Measurements from ENCODE around the gene DCLK1.
A peak's percentile ranks its signal among the peaks of the same experiment; 100 is the strongest.

Gene DCLK1

GRCh38 chr13:35832551-35832950 lies 298.6 kb downstream of the DCLK1 start:
- TF ChIP-seq SP1 (IDR thresholded peaks at IDR 0.05) (no peak), ARNT (IDR thresholded peaks at IDR 0.05) (no peak), FOXK2 (IDR thresholded peaks at IDR 0.05) (no peak), BHLHE40 (IDR thresholded peaks at IDR 0.05; ENCODE audit: borderline replicate concordance) (no peak), LEF1 (IDR thresholded peaks at IDR 0.05; ENCODE audit: borderline replicate concordance) (no peak), FOXM1 (IDR thresholded peaks at IDR 0.05; ENCODE audit: borderline replicate concordance) (no peak)
- ChIA-PET POLR2A (no interaction called here), CTCF (interaction anchor here (0.6 kb wide), 1 partner anchor 11 kb away, joined by 3 read pairs; no protein-coding TSS in a partner anchor)

GRCh38 chr13:35830850-35831450 lies 300.2 kb downstream of the DCLK1 start:
- ChIA-PET CTCF (interaction anchor here (0.5 to 0.9 kb wide), 3 partner anchors 10 to 999 kb away, joined by 3 read pairs; no protein-coding TSS in a partner anchor), POLR2A (no interaction called here)
- no peak for DNase-seq (ENCODE audit: extremely low spot score)
- TF ChIP-seq HDGF (IDR thresholded peaks at IDR 0.05; ENCODE audit: borderline replicate concordance), result no peak
- no peak for TF ChIP-seq ELF4 (IDR thresholded peaks at IDR 0.05)
- TF ChIP-seq BHLHE40 (IDR thresholded peaks at IDR 0.05; ENCODE audit: borderline replicate concordance), result no peak
- no peak for TF ChIP-seq FOXM1 (IDR thresholded peaks at IDR 0.05; ENCODE audit: borderline replicate concordance)
- no peak for TF ChIP-seq SP1 (IDR thresholded peaks at IDR 0.05)
- no peak for TF ChIP-seq LEF1 (IDR thresholded peaks at IDR 0.05; ENCODE audit: borderline replicate concordance)
- no peak for TF ChIP-seq FOXK2 (IDR thresholded peaks at IDR 0.05)
- TF ChIP-seq TARDBP (IDR thresholded peaks at IDR 0.05), result no peak
- no peak for TF ChIP-seq SUZ12 (IDR thresholded peaks at IDR 0.05)
- no peak for TF ChIP-seq L3MBTL2 (conservative IDR thresholded peaks at IDR 0.05)
- no peak for TF ChIP-seq CTBP1 (IDR thresholded peaks at IDR 0.05; ENCODE audit: borderline replicate concordance)
- no peak for TF ChIP-seq ZNF384 (IDR thresholded peaks at IDR 0.05)
- TF ChIP-seq NFRKB (IDR thresholded peaks at IDR 0.05), result no peak
- TF ChIP-seq PKNOX1 (IDR thresholded peaks at IDR 0.05), result no peak
- TF ChIP-seq ARNT (IDR thresholded peaks at IDR 0.05), result no peak
- no peak for TF ChIP-seq FOXA1 (IDR thresholded peaks at IDR 0.05)

More at GRCh38 chr13:35832551-35832950, 298.6 kb downstream of the DCLK1 start:
- DNase-seq (ENCODE audit: extremely low spot score), result no peak

GRCh38 chr13:35826626-35827254 lies 304.4 kb downstream of the DCLK1 start:
- POLR2A ChIA-PET, result no interaction called here
- no peak for TF ChIP-seq TARDBP (IDR thresholded peaks at IDR 0.05)
- no peak for TF ChIP-seq SP1 (IDR thresholded peaks at IDR 0.05)
- no peak for TF ChIP-seq NFRKB (IDR thresholded peaks at IDR 0.05)
- no peak for TF ChIP-seq CTBP1 (IDR thresholded peaks at IDR 0.05; ENCODE audit: borderline replicate concordance)
- no peak for TF ChIP-seq ZNF384 (IDR thresholded peaks at IDR 0.05)
- TF ChIP-seq LEF1 (IDR thresholded peaks at IDR 0.05; ENCODE audit: borderline replicate concordance), result no peak
- TF ChIP-seq SUZ12 (IDR thresholded peaks at IDR 0.05), result no peak
- TF ChIP-seq ELF4 (IDR thresholded peaks at IDR 0.05), result no peak
- TF ChIP-seq PKNOX1 (IDR thresholded peaks at IDR 0.05), result no peak
- TF ChIP-seq FOXK2 (IDR thresholded peaks at IDR 0.05), result no peak
- no peak for TF ChIP-seq FOXM1 (IDR thresholded peaks at IDR 0.05; ENCODE audit: borderline replicate concordance)
- TF ChIP-seq HDGF (IDR thresholded peaks at IDR 0.05; ENCODE audit: borderline replicate concordance), result no peak
- TF ChIP-seq FOXA1 (IDR thresholded peaks at IDR 0.05), result no peak
- no peak for TF ChIP-seq L3MBTL2 (conservative IDR thresholded peaks at IDR 0.05)
- TF ChIP-seq ARNT (IDR thresholded peaks at IDR 0.05), result no peak
- CTCF ChIA-PET, result interaction anchor here (1.1 kb wide), 1 partner anchor 14 kb away, joined by 3 read pairs; no protein-coding TSS in a partner anchor
- peak; percentile 51 for DNase-seq (ENCODE audit: extremely low spot score)

- no peak for DNase-seq (ENCODE audit: extremely low spot score)
- TF ChIP-seq ARNT (IDR thresholded peaks at IDR 0.05) (no peak), HDGF (IDR thresholded peaks at IDR 0.05; ENCODE audit: borderline replicate concordance) (no peak), FOXM1 (IDR thresholded peaks at IDR 0.05; ENCODE audit: borderline replicate concordance) (no peak), CTBP1 (IDR thresholded peaks at IDR 0.05; ENCODE audit: borderline replicate concordance) (no peak), LEF1 (IDR thresholded peaks at IDR 0.05; ENCODE audit: borderline replicate concordance) (no peak), FOXA1 (IDR thresholded peaks at IDR 0.05) (no peak), NFRKB (IDR thresholded peaks at IDR 0.05) (no peak), PKNOX1 (IDR thresholded peaks at IDR 0.05) (no peak), L3MBTL2 (conservative IDR thresholded peaks at IDR 0.05) (no peak)
- ChIA-PET POLR2A (no interaction called here), CTCF (no interaction called here)
Observed at GRCh38 chr13:35824825-35825224, 306.4 kb downstream of the DCLK1 start.

GRCh38 chr13:35824395-35824794 lies 306.8 kb downstream of the DCLK1 start:
- no peak for TF ChIP-seq CTBP1 (IDR thresholded peaks at IDR 0.05; ENCODE audit: borderline replicate concordance)
- TF ChIP-seq LEF1 (IDR thresholded peaks at IDR 0.05; ENCODE audit: borderline replicate concordance), result no peak
- no peak for TF ChIP-seq SUZ12 (IDR thresholded peaks at IDR 0.05)
- DNase-seq (ENCODE audit: extremely low spot score), result no peak
- POLR2A ChIA-PET, result no interaction called here
- CTCF ChIA-PET, result no interaction called here

GRCh38 chr13:35822666-35823065 lies 308.5 kb downstream of the DCLK1 start:
- POLR2A ChIA-PET, result no interaction called here
- no peak for DNase-seq (ENCODE audit: extremely low spot score)
- CTCF ChIA-PET, result no interaction called here
- no peak for TF ChIP-seq HDGF (IDR thresholded peaks at IDR 0.05; ENCODE audit: borderline replicate concordance)
- no peak for TF ChIP-seq FOXA1 (IDR thresholded peaks at IDR 0.05)
- TF ChIP-seq FOXK2 (IDR thresholded peaks at IDR 0.05), result no peak
- TF ChIP-seq NFRKB (IDR thresholded peaks at IDR 0.05), result no peak
- TF ChIP-seq L3MBTL2 (conservative IDR thresholded peaks at IDR 0.05), result no peak
- TF ChIP-seq LEF1 (IDR thresholded peaks at IDR 0.05; ENCODE audit: borderline replicate concordance), result no peak
- no peak for TF ChIP-seq SUZ12 (IDR thresholded peaks at IDR 0.05)
- no peak for TF ChIP-seq TARDBP (IDR thresholded peaks at IDR 0.05)
- no peak for TF ChIP-seq SP1 (IDR thresholded peaks at IDR 0.05)
- no peak for TF ChIP-seq ELF4 (IDR thresholded peaks at IDR 0.05)
- TF ChIP-seq PKNOX1 (IDR thresholded peaks at IDR 0.05), result no peak
- TF ChIP-seq CTBP1 (IDR thresholded peaks at IDR 0.05; ENCODE audit: borderline replicate concordance), result no peak
- no peak for TF ChIP-seq ZNF384 (IDR thresholded peaks at IDR 0.05)
- no peak for TF ChIP-seq FOXM1 (IDR thresholded peaks at IDR 0.05; ENCODE audit: borderline replicate concordance)
- TF ChIP-seq ARNT (IDR thresholded peaks at IDR 0.05), result no peak
- no peak for TF ChIP-seq BHLHE40 (IDR thresholded peaks at IDR 0.05; ENCODE audit: borderline replicate concordance)

All from HEK293T (cell line).